HG03095 (cell line): ENCODE results near the gene EDAR.

Experiments
- ATAC-seq: cut with Tn5 transposase; IDR thresholded peaks from one replicate; pipeline ENCODE4 v1.9.1; 2021; ENCODE audit warnings: moderate library complexity; ENCODE audit not compliant: unreplicated experiment

Gene EDAR

DNA sequence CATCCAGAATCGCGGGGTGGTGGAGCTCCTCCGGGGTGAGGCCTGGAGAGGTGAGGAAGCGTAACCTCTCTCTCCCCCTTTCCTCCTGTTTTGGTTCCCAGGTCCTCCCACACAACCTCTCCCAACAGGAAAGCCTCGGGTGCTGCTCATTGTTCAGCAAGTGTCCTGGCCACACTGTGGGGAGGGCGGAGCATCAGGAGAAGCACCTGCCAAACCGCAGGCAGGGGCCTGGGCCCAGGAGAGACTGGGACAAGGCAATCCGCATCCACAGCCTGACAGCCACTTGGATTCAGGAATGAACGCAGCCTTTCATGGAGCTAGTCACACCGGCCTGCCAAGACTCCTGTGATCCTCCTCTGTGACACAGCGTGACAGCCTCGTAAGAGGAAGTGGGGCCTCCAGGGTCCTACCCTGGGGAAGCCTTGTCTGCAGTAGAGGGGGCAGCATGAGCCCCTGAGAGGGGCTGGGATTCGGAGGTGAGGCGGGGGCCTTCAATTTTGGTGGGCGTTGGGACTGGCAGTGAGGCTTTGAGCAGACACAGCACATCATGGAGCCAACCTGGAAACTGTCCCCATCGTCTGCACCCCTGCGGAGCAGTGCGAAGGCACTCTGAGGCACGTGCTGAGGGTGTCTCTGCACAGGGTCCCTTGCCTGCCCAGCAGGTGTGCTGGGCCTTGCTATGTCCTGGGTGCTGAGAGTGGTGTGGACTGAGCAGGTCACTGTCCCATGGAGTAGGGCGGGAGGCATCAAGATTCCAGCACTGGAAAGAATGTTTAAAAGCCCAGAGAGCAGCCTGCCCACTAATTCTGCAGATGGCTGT lies 62.2 kb downstream of the EDAR start:
- ATAC-seq, result no peak

- no peak for ATAC-seq
Observed at GRCh38 chr2:108925735-108926134, 63.3 kb downstream of the EDAR start.

DNA sequence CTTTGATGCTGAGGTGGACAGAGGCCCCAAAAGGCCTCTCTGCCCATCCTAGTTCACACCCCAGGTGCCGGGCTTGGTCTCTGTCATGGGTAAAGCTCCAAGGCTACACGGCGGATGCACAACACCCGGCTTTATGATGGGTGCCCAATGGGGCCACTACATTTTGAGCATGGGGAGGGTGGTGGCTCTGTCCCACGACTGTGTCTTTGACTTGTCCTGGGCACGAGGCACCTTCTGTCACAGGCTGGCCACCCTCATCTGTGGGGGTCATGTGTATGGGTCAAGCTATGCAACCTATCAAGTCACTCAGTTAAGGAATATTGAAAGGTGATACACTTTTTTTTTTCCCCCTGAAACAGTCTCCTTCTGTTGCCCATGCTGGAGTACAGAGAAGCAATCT lies 63.7 kb downstream of the EDAR start:
- no peak for ATAC-seq

DNA sequence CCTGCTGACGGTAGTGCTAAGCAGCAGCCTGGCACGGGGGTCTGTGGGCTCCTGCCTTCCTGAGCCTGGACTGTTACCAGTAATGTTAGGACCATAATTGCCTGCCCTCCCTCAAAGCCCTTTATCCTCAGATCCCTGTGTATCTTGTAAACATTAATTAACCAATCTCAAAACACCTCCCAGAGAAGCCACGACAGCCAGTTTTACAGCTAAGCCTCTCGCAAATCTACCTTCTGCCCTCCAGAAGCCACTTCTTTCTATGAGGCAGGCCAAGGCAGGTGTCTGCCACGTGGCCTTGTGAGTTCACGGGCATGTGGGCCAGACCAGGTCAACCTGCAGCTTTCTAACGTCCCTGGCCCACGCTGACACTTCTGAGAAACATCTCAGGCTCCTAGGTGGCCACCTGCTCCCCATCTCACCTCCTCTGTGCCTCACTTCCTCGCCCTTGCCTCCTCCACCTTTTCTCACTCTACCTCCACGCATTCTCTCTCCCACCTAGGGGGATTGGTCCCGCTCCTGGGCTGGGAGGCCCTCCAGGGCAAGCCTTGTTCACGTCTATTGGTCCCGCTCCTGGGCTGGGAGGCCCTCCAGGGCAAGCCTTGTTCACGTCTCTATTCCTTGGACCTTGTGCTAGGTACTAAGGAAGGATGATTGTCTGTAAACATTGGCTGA lies 64.3 kb downstream of the EDAR start:
- ATAC-seq, result no peak

DNA sequence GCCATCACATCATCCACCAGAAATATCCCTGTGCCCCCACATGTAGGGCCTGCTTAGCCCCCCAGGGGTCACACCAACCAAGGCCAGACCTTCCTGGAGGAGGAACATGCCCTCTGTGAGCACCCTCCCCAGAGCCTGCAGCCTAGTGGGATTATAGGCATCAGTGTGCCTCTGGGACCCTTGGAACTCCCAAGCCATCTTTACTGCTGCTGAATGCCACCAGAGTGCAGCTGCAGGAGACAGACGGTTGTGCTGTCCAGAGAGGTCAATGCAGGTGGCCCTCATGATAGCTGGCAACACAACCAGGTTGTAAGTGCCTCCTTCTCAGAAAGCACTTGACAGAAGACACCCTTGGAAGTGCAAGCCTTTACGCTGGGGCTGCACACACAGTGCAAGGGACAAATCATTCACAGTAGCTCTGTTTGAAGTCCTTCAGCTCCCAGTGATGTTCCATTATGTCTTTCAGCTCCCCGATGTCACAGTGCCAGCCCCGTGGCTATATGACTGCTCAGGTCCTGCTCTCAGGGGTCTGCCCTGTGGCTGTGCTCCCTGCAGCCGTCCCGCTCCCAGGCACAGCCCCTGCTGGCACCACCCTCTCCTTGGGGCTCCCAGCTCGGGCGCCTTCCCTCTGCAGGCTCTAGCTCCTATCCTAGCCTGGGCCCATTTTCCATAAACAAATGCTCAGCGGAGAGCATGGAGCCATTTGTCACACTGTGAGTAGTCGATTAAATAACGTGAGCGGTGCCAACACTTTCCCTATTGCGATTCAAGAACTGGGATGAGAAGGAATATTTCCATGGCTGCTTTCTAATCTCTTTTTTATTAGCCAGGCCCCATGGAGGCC lies 65.1 kb downstream of the EDAR start:
- no peak for ATAC-seq

DNA sequence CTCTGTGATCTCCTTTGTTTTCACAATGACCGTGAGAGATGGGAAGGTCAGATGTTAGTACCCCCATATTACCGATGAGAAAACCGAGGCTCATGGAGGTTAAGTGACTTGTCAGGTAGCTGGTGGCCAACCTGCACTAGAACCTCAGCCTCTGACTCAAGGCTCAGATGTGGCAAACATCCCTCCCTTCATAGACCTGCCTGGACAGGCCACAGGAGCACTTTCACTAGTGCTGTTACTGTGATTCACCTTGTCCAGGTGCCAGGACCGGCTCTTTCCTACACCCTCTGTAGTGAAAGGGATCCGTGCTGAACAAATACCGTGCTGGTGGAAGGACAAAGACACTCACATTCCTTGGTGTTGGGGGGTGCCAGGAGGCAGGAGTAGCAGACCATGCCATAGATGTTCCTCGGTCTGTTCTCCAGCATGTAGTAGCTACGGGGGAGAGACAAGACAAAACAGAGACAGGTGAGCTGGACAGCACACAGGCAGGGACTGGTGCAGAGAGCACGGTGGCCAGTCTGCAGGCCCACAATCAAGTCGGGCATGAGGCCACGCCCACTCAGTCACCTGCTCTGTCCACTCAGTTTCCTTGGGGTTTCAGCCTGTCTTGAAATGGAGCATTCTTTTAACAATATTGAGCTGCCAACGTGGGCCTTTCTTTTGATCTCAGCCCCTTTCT lies 65.9 kb downstream of the EDAR start:
- ATAC-seq, result no peak

DNA sequence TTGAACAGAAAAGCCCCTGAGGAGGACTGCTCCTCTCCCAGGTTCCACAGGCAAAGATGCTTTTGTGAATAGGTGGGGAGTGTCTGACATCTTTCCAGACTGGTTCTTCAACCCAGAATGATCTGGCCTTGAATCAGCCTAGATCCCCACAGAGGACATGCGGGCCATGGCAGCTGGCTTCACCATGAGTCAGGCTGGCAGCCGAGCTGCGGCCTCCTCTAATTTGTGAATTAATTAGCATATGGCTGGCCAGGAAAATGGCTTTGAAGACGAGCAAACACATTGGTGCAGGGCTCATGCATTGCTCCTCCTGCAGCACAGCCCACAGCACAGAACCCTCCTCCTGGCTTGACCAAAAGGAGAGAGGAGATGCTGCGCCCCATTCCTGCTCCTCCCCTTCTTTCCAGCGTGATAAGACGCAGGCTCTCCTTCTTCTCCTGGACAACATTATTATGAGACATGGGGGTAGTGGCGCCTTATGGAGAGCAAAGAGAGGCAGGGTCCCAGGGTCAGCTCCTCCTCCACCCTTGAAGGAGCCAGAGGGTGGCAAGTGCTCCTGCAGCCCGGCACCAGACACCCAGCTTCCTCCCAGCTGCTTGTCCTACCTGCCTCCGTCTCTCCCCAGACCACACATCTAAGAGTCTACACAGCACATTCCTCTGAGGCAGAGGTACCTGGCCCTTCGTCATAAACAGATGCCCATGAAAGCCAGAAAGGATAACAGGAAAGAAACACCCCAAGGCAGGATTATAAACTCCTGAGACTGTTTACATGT lies 66.7 kb downstream of the EDAR start:
- no peak for ATAC-seq

GRCh38 chr2:108921096-108922030 lies 67.7 kb downstream of the EDAR start:
- no peak for ATAC-seq

DNA sequence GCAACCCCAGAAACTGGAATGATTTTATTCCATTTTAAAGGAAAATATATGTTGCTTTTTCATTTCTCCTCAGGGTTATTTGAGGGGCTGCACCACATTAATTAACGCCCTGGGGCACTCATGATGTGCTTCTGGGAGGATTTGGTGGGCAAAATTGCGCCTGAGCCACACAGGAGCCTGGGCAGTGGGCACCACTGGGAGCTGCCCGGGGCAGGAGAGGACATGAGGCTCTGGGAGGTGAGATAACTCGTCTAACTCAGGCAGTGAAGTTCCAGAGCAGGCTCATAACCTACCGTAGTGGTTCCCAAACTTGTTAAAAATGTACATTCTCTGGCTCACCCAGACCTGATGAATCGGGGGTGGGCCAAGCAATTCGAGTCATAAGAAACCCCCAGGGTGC lies 68.3 kb downstream of the EDAR start:
- ATAC-seq, result no peak

DNA sequence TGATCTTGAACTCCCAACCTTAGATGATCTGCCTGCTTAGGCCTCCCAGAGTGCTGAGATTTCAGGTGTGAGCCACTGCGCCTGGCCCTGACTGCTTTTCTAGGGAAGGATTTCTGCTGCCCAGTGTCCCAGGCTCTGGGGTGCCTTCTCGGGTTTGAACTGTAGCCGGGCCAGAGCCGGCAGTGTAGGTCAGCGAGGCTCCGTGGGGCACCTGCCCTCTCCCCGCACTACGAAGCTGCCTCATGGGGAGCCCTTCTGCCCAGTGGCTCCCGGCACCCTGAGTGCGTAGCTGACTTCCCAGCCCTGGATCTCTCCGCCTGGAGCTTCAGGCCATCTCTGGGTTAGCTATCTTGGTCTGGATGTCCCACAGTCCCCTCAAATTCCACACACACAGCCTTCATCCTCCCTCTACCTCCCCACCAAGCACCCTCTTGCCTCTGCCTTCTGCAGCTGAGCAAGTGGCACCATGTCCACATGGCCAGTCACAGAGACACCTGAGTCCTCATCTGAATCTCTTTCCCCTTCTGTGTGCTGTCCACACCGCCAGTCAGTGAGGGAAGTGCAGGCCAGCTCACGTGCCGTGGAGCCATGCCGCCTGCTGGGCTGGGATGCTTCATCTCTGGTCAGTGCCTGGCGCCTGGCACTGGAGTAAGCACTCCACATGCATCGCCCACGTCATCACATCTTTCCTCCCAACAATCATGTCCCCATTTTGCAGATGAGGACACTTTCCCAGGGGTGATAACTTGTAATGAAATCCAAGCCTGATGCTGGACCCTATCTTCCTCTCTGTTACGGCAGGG lies 69.2 kb downstream of the EDAR start:
- no peak for ATAC-seq

DNA sequence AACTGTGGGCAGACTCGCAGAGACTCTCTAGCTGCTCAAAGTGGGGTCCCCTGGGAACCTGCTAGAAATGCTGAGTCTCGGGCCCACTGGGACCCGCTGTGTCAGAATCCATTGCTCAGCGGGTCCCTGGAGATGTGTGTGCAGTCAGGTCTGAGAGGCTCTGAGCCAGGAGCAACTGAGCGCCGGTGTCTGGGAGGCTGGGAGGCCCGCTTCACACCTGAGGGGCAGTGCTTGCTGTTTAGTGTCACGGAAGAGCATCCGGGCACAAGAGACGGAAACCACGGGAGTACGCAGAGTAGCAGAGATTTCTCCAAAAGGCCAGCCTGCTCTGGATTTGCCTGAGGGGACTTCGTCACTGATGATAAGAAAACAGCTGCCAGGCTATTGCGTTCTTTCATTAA lies 70.1 kb downstream of the EDAR start:
- no peak for ATAC-seq

DNA sequence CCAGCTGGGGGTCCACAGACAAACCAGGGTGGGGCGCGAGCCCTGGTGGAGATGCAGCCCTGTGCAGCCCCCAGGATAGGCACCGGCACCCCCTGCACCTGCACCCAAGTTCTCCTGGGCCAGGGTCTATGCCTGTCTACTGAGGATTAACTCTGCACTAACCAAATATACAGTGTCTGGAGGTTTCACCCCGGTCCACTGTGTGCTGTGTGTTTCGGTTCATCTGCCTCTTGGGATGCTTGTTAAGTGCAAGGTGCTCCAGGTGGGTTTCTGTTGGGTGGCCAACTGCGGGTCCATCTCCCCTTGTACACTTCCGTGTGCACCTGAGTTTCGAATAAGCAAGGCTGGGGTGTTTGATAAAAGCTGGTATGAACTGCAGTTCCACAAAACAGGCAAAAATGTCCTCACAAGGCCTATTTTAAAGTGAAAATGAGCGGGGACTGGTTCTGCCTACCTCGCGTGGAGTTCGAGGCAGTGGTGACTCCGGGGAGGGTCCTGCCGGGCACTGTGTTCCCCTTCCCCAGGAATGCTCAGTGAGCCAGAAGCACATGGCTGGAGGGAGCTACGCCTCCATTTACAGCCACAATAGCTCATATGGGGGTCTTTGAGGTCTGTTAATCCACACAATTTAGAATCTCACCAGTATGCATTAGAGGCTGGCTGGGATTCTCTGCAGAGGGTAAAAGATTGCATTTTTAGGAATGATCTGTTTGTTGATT lies 70.7 kb downstream of the EDAR start:
- no peak for ATAC-seq

DNA sequence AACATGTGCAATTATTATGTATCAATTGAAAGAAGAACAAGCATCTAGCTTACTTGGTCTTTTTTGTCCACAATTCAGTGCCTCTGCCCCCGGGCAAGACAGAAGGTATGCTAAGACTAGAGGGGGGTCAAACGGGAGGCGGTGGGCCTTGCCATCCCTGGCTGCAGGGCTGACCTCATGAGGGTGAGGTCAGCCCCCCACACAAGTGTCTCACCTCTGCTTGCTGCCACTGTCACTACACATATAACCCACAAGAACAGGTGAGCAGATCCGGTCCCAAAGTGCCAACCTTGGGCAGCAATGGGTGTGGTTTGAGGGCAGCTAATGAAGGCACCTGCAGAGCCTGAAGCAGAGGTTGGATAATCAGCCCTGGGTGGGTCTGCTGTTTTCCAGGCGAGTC lies 71.5 kb downstream of the EDAR start:
- ATAC-seq, result no peak

DNA sequence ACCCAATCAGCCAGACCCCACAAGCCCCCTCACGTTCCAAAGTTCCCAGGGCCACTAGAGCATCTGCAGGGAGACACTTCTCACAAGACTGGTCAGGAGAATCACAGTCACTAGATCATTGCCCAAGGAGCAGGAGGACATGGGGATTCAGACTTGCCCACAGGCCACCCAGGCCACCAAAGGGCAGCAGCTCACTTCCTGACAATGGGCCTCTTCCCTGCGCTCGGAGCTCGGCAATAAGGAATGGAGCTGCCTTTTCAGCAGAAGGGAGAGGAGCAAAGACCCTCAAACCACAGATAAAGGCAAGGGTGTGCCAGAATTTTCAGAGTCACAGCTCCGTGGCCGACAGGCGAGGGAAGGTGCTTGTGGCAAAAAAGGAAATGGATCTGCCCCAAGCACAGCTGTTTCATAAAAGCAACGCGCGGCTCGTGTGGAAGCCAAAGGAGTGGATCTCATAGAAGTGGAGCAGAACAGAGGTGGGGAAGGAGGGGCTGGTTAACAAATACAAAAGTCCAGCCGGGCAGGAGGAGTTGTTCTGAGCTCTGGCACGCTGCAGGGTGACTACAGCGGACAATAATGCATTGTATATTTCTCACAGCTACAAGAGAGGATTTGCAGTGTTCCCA lies 72.1 kb downstream of the EDAR start:
- ATAC-seq, result no peak

- ATAC-seq, result no peak
Observed at GRCh38 chr2:108916122-108916795, 72.8 kb downstream of the EDAR start.

DNA sequence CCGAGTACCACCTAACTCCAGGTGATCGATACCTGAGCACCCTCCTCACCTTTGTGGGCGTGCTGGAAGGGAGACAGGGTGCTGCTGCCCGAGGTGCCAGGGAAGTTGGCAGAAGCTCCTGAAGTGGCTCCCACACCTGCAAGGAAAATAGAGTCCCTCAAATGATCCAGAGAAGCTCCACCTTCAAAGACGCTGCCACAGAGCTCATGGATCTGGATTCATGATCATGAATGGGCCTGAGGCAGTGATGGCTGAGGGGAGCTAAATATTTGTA lies 76.5 kb downstream of the EDAR start:
- ATAC-seq, result no peak
